ENCODE data around the gene FPR3.

FPR3 gene

DNA sequence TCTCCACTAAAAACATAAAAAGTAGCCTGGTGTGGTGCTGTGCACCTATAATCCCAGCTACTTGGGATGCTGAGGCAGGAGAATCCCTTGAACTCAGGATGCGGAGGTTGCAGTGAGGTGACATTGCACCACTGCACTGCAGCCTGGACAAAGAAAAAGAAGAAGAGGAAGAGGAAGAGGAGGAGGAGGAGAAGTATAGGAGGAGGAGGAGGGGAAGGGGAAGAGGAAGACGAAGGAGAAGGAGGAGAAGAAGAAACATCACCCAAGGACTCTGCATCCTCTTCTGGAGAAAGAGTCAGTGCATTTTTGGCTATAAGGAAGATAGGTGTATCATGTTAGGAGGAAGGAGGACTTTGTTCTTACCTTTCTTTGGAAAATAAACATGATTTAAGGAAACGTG lies 13.0 kb upstream of the FPR3 start:
- DNase-seq (ENCODE audit: low read depth): no peak
- no peak overlapping the region for H3K4me3 ChIP-seq (replicated peaks; ENCODE audit: low read depth, low read length)
- TF ChIP-seq, protein P1, sequence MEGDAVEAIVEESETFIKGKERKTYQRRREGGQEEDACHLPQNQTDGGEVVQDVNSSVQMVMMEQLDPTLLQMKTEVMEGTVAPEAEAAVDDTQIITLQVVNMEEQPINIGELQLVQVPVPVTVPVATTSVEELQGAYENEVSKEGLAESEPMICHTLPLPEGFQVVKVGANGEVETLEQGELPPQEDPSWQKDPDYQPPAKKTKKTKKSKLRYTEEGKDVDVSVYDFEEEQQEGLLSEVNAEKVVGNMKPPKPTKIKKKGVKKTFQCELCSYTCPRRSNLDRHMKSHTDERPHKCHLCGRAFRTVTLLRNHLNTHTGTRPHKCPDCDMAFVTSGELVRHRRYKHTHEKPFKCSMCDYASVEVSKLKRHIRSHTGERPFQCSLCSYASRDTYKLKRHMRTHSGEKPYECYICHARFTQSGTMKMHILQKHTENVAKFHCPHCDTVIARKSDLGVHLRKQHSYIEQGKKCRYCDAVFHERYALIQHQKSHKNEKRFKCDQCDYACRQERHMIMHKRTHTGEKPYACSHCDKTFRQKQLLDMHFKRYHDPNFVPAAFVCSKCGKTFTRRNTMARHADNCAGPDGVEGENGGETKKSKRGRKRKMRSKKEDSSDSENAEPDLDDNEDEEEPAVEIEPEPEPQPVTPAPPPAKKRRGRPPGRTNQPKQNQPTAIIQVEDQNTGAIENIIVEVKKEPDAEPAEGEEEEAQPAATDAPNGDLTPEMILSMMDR (IDR thresholded peaks at IDR 0.05; ENCODE audit: low read length, missing control alignments): no peak

DNA sequence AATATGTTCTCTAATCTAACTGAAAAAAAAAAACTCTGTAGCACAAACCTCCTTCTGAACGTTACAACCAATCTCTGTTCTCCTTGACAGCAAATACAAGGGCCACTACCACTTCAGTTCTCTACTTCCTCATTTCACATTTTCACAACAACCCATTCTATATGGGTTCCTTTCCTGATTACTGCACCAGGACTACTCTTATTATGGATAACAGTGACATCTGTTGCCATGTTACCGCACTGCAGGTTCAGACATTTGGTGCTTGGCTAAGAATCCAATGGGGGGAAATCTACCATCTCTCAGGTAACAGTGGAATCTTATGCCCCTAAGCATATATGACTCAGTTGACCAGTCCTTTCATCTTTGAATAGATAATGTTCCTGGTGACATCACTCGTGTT lies 11.6 kb upstream of the FPR3 start:
- peak; percentile 48 for DNase-seq (ENCODE audit: low read depth)
- no peak overlapping the region for H3K4me3 ChIP-seq (replicated peaks; ENCODE audit: low read depth, low read length)
- TF ChIP-seq, protein P1 (IDR thresholded peaks at IDR 0.05; ENCODE audit: low read length, missing control alignments): peak; percentile 33

DNA sequence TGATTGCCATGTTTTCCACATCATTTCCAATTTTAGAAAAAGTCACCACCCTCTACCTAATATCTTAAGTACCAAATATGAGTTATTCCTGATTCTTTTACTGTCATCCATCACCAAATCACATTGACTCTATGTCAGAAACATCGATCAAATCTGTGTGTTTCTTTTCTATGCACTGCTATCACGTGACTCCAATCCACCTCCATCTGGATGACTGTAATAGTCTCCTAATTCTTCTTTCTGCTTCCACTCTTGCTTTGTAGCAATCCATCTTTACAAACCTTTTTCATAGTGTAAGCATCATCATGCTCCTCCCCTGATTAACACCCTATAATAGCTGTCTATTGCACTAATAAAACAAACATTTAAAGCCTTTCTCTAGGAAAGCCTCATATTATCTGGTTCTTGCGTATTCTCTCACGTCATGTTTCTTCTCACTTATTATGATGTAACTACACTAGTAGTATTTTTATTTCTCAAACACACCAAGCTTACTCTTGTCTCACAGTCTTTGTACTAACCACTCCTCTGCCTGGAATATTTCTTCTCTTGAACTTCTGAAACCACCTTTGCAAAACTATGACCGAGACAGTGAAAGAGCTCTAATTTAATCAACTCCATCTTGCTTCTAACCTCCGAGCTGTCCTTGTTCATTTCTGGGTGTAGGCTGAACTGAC lies 10.7 kb upstream of the FPR3 start:
- DNase-seq (ENCODE audit: low read depth): no peak
- H3K4me3 ChIP-seq (replicated peaks; ENCODE audit: low read depth, low read length): no peak overlapping the region
- TF ChIP-seq, protein P1 (IDR thresholded peaks at IDR 0.05; ENCODE audit: low read length, missing control alignments): no peak

DNA sequence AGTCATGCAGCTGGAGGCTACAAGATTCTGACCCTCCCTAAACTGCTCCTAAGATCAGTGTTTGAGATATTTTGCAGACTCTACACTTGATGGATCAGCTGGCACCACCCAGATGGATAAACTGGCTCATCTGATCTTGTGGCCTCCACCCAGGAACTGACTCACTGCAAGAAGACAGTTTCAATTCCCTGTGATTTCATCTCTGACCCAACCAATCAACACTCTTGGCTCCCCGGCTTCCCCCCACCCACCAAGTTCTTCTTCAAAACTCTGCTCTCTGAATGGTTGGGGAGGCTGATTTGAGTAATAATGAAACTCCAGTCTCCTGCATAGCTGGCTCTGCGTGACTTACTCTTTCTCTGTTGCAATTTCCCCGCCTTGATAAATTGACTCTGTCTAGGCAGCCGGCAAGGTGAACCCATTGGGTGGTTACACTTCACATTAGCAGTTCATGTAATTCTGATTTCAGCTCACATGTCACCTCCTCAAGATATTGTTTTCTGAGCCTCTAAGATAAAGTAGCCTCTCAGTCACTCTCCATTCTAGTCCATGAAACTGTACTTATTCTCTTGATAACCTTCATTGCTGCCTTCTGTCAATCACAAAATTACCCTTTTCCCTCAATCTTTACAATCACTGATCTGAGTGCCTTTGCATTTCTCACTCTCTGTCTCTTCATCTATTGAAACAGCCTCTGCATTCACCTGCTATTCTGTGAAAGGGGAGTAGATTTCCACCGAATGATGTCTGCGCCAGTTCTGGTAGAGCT lies 9.9 kb upstream of the FPR3 start:
- DNase-seq (ENCODE audit: low read depth): peak; percentile 87
- TF ChIP-seq, protein P1 (IDR thresholded peaks at IDR 0.05; ENCODE audit: low read length, missing control alignments): no peak
- H3K4me3 ChIP-seq (replicated peaks; ENCODE audit: low read depth, low read length): no peak overlapping the region

DNA sequence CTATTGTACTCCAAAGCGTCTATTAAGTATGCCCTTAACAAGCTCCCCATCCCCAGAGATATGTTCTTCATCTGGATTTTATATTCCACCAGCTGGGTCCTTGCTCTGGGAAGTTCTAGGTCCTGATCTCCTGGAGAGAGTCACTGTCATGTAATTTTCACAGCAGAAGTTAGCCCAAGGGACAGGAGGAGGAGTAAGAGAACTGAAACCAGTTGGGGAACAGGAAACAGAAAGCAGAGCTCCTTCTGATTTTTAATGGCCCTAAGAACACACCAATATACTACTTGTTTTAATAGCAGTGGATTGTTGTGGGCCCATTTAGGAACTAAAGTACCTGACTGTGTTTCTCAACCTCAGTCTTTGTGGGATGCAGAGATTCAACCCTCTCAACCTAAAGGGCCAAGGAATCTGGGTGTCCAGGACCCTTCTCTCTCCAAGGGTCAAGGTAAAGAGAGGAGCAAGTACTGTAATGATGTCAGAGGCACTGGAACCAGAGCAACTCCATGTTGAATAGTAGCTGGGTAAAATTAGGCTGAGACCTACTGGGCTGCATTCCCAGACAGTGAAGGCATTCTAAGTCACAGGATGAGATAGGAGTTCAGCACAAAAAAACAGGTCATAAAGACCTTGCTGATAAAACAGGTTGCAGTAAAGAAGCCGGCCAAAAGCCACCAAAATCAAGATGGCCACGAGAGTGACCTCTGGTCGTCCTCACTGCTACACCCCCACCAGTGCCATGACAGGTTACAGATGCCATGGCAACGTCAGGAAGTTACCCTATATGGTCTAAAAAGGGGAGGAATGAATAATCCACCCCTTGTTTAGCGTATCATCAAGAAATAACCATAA lies 8.1 kb upstream of the FPR3 start:
- TF ChIP-seq, protein P1 (IDR thresholded peaks at IDR 0.05; ENCODE audit: low read length, missing control alignments): no peak
- no peak overlapping the region for H3K4me3 ChIP-seq (replicated peaks; ENCODE audit: low read depth, low read length)
- no peak for DNase-seq (ENCODE audit: low read depth)

DNA sequence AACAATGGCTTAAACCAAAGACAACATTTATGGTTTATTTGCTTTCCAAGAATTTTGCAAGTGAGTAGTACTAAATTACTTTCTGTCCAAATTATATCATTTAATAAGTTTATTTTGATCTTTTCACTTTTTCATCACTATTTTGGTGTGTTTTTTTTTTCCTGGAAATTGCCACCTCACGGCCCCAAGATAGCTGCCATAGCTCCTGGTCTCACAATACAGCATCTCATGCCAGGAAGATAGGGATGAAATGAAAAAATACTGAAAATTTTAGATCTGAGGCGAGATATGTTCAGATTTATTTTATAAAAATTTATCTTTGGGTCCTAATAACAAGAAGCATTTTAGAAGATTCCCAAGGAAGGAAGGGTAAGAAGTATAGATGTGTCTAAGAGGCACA lies 6.9 kb upstream of the FPR3 start:
- TF ChIP-seq, protein P1 (IDR thresholded peaks at IDR 0.05; ENCODE audit: low read length, missing control alignments): no peak
- no peak for DNase-seq (ENCODE audit: low read depth)

More for the DNA sequence above, 6.9 kb upstream of the FPR3 start:
- H3K4me3 ChIP-seq (replicated peaks; ENCODE audit: low read depth, low read length): no peak overlapping the region
